HepG2 (cell line): ENCODE results near the gene RHBDD2.
A peak's percentile ranks its signal among the peaks of the same experiment; 100 is the strongest.

ENCODE experiments used
- CTCF ChIP-seq: sonication (generic); formaldehyde crosslinking; IDR thresholded peaks from 2 replicates; pipeline ENCODE4 v1.5.0; 2020; ENCODE audit warnings: mild to moderate bottlenecking, missing genetic modification reagents, moderate library complexity
- EP300 ChIP-seq, 3 experiments: sonication (generic) in 1 of 3; formaldehyde crosslinking in 1 of 3; IDR thresholded peaks; 2 replicates each; pipeline versions ENCODE4 v1.5.1 to v1.6.1; 2011 to 2020; ENCODE audit warnings: low read depth in 2 of 3, low read length in 2 of 3, borderline replicate concordance in 1 of 3, improper control_type of control experiment in 1 of 3, mild to moderate bottlenecking in 1 of 3, missing genetic modification reagents in 1 of 3, moderate library complexity in 1 of 3
- HHEX ChIP-seq: IDR thresholded peaks from 2 replicates; pipeline ENCODE4 v1.6.1; 2016; ENCODE audit warnings: control low read depth
- PHF21A ChIP-seq: sonication (generic); formaldehyde crosslinking; IDR thresholded peaks from 2 replicates; pipeline ENCODE4 v1.5.0; 2020; ENCODE audit warnings: mild to moderate bottlenecking, missing genetic modification reagents
- POLR2A ChIP-seq, 2 experiments: IDR thresholded peaks; 2 replicates each; pipeline ENCODE4 v1.6.1; 2011; ENCODE audit warnings: low read depth in 2 of 2, low read length in 2 of 2, mild to moderate bottlenecking in 1 of 2, moderate library complexity in 1 of 2; ENCODE audit not compliant: insufficient read depth in 1 of 2
- ZFY ChIP-seq: sonication (generic); formaldehyde crosslinking; IDR thresholded peaks from 2 replicates; pipeline ENCODE4 v1.4.0; 2020; ENCODE audit warnings: missing genetic modification reagents
- ZNF20 ChIP-seq: sonication (generic); formaldehyde crosslinking; IDR thresholded peaks from 2 replicates; pipeline ENCODE4 v1.4.0; 2020; ENCODE audit warnings: mild to moderate bottlenecking, moderate library complexity, missing genetic modification reagents

DNA sequence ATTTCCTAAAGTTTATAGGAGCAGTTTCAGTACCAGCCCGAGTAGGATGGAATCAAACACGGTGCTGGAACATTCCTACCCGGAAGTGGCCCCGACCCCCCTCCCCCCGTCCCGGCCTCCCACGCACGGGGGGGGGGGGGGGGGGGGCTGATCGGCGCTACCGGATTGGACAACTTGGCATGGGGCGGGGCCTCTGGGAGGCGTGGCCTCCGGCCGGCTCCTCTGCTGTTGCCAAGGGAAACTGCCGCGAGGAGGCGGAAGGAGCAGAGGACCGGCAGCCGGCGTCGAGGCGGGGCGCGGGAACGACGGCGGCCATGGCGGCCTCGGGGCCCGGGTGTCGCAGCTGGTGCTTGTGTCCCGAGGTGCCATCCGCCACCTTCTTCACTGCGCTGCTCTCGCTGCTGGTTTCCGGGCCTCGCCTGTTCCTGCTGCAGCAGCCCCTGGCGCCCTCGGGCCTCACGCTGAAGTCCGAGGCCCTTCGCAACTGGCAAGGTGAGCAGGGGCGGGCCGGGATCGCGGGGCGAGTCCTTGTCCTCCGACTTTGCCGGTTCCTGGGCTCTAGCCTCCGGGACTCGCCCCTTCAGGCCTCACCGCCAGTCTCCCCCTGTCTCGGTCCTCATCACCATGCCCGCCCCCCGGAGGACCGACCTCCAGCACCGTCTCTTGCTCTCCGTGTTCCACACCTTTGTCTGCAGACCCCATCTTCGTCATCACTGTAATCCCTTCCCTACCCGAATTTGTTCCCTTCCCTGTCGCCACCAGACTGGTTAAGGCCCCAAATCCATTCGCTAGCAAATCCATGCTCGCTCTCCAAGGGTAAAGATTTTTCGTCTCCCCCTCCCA is at the start of gene RHBDD2:
- TF ChIP-seq ZFY (CRISPR knock-in tag) (peak; percentile 94), HHEX (CRISPR knock-in tag) (no peak), EP300 (IDR thresholded peaks at IDR 0.05; ENCODE audit: low read depth in 2 of 2, low read length in 2 of 2) (no peak; a peak in 1 of 4 replicates), EP300 (CRISPR knock-in tag; IDR thresholded peaks at IDR 0.05; ENCODE audit: borderline replicate concordance) (no peak), ZNF20 (CRISPR knock-in tag) (peak; percentile 58; the same call in 1 of the 2 replicates), POLR2A (IDR thresholded peaks at IDR 0.05; ENCODE audit: insufficient read depth in 1 of 2, low read depth in 2 of 2, low read length in 2 of 2) (peak; percentile 81 to 96), PHF21A (CRISPR knock-in tag) (0 out of 2 replicates have a peak, but pooled peaks have one; percentile 26), CTCF (CRISPR knock-in tag) (peak; percentile 52)
